A172 (cell line): ENCODE results near the gene GPX2. TPM values are rescaled to one million over a fixed set of nuclear protein-coding genes. Genes with fewer than 3 reads are reported as not detected.

Source experiments
- DNase-seq: peaks from one replicate; pipeline ENCODE4 v3.0.0-alpha.2; 2015; ENCODE audit warnings: low spot score
- total RNA-seq: library from RNA; depleted of rRNA; stranded (reverse); fragments of >200 nt; shearing (Covaris generic); gene quantifications from 2 replicates; pipeline ENCODE4 v1.2.3, GENCODE V29; 2014

GPX2 gene
- total RNA-seq, 1 experiment from 2014 or later, result not detected

- DNase-seq, result no peak
Measured at GRCh38 chr14:64960762-64961276, 18.3 kb upstream of the GPX2 start.

- DNase-seq, result no peak
Measured at GRCh38 chr14:64958743-64959142, 16.2 kb upstream of the GPX2 start.

GRCh38 chr14:64958201-64958600 lies 15.7 kb upstream of the GPX2 start:
- no peak for DNase-seq

- DNase-seq, result no peak
Measured at GRCh38 chr14:64956697-64957406, 14.3 kb upstream of the GPX2 start.

GRCh38 chr14:64955297-64955696 lies 12.8 kb upstream of the GPX2 start:
- DNase-seq, result no peak

GRCh38 chr14:64954491-64955240 lies 12.1 kb upstream of the GPX2 start:
- no peak for DNase-seq

GRCh38 chr14:64953661-64954060 lies 11.1 kb upstream of the GPX2 start:
- no peak for DNase-seq

GRCh38 chr14:64953310-64953654 lies 10.7 kb upstream of the GPX2 start:
- no peak for DNase-seq

GRCh38 chr14:64952598-64953309 lies 10.2 kb upstream of the GPX2 start:
- DNase-seq, result no peak

- DNase-seq, result no peak
Measured at GRCh38 chr14:64951724-64952123, 9.2 kb upstream of the GPX2 start.

GRCh38 chr14:64951291-64951690 lies 8.7 kb upstream of the GPX2 start:
- DNase-seq, result no peak

GRCh38 chr14:64950889-64951288 lies 8.3 kb upstream of the GPX2 start:
- no peak for DNase-seq

- DNase-seq, result no peak
Measured at GRCh38 chr14:64948612-64949210, 6.2 kb upstream of the GPX2 start.

- DNase-seq, result no peak
Measured at GRCh38 chr14:64947710-64948611, 5.4 kb upstream of the GPX2 start.

- DNase-seq, result peak; percentile 23
Measured at GRCh38 chr14:64946310-64947045, 3.9 kb upstream of the GPX2 start.

- no peak for DNase-seq
Measured at GRCh38 chr14:64945431-64946178, 3.1 kb upstream of the GPX2 start.

- no peak for DNase-seq
Measured at GRCh38 chr14:64944861-64945260, 2.3 kb upstream of the GPX2 start.

GRCh38 chr14:64944041-64944440 lies 1.5 kb upstream of the GPX2 start:
- no peak for DNase-seq

- DNase-seq, result no peak
Measured at GRCh38 chr14:64943556-64943955, 1.0 kb upstream of the GPX2 start.
